SKM-1 (cell line): ENCODE data around the gene TGFB3.
"Not testable (repeated sequence)": the region's sequence is repeated elsewhere in the genome, so short reads cannot be mapped to it uniquely, and the experiment has no call there.

Experiments
- DNase-seq: peaks from one replicate; lab custom pipeline; 2025; ENCODE audit not compliant: unreplicated experiment; lab: John Stamatoyannopoulos, UW

Gene TGFB3

DNA sequence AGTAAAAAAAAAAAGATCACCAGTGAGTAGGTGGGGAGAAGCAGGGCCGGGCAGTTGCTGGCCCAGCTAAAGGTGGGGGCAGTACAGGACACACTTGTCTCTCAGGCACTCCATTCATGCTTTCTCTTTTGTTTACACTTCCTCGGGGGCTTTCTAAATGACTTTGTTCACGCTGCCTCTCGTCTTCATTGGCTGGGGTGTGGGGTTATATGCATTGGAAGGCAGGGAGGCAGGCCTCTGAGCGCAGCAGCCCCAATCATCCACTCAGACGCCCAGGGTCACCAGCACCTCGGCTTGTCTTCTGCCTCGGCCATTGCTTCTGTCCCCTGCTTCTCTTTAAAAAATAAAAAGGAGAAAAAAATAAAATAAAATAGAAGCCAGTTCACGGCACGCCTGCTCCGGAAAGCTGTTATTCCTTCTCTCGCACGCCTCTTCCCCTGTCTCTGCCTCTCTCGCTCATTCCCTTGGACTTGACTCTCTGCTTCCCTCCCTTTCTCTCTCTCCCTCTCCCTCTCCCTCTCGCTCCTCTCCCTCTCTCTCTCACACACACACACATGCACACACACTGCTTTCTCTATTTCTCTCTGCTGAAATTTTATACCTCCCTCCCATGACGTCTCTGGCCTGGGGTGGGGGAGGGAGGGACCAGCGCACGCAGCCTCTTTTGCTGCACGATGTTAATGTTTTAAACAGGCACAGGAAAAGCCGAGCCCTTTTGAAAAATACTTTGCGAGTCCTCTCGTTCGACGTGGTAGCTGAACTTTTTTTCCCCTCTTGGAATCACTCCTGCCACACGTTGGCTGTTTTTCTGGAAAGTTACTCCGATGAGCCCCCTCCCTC is at the start of gene TGFB3:
TSS of gene TGFB3 (minus strand) at position 570 of the 840 bp plus-strand sequence. CDS start 1,102 bp downstream, outside the sequence.
- DNase-seq: peak; percentile 6

DNA sequence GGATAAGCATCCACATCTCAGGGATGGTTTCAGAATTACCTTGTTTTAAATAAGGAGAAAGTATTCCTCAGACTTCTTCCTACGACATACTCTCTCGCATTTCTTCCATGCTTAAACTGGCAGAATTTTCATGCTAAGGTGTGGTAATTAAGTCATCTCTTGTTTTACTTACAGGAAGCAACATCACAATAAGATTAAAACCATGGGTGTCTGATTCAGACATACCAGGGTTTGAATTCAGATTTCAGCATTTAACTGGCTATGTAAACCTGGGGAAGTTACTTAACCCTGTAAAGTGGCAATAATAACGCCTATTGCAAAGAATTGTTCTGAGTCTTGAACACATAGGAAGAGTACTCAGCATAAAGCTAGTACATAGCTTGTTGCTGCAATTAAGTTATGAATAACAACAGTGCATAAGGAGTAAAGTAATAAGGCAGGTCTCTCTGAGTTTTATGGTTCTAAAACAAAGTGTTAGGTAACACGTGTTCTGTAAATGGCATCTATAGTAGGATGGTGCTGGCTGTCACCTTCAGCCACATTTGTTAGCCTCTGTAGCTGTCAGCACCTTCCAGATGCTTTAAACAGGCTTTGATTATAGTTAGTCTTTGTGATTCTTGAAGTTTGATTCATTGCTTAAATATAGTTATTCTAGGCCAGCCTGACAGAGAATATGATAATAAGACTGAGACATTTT is 42.6 kb upstream of the TGFB3 start:
- no peak for DNase-seq

DNA sequence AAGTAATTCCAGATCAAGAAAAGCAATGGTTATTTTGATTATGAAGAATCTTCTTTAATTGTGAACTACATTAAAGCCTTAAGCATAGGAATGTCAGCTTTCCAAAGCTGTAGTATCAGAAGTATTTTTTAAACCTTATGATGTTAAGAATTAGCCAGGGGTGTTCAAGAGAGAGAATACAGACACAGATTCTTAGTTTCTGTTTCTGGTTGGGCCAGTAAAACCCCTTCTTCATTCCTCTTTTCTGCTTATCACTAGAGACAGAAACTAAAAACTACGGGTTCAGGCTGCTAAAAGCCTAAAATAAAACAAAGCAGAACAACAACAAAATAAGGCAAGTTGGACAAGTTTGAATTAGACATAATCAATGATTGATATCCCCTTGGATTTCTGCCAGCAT is 42.0 kb upstream of the TGFB3 start:
- DNase-seq: no peak

DNA sequence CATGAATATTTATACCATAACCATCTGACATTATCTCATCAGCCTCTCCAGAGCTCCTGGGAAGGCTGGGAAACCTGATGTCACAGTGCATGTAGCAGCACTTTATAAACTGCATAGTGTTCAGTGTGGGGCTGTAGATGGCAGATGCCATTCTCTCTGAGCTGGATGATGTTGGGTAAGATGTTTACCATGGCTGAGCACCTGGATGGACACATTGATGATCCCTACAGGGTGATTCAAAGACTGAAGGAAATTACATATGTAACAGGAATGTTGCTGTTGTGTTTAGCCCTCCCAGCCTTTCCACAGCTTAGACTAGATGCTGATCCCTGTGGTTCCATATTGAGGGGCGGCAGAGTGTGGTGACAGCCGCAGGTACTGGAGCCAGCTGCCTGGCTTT is 41.2 kb upstream of the TGFB3 start:
- DNase-seq: no peak

DNA sequence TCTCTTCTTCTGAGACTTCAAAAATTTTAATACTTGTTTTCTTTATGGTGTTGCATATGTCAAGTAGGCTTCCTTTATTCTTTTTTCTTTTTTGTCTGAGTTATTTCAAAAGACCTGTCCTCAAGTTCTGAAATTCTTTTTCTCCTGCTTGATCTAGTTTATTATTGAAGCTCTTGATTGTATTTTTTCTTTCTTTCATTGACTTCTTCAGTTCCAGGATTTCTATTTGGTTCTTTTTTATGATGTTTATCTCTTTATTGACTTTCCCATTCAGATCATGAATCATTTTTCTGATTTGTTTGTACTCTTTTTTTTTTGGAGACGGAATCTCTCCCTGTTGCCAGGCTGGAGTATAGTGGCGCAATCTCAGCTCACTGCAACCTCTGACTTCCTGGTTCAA is 37.9 kb upstream of the TGFB3 start:
- no peak for DNase-seq

DNA sequence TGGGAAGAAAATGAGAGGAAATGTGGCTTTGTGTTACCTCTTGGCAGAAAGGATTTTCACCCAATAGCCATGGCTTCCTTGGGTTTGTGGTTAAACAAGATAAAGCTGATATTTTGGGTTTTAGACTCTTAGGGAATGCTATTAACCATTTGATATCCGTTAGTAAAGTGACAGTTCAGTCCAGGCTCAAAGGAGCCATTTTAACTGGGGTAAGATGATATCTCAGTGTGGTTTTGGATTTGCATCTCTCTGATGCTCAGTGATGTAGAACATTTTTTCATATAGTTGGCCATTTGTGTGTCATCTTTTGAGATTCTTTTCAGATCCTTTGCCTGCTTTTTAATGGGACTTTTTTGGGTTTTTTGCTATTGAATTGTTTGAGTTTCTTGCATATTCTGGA is 33.9 kb upstream of the TGFB3 start:
- DNase-seq: no peak

DNA sequence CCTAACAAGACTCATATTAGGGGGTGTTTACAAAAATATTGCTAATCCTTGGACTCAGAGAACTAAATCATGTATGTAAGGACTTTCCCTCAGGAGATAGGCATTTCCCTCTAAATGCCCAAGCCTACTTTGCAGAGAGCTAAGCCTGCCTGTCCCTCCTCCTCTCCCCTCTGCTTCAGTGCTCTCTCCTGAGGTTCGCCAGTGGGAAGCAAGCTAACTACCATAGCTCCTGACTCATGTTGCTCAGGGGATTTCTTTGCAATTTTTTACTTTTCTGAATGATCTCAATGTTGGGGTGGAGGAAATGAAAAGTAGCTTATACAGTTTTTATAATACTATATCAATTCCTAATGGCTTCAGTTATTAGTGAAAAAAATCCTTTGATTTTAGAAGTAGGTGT is 33.4 kb upstream of the TGFB3 start:
- DNase-seq: no peak

DNA sequence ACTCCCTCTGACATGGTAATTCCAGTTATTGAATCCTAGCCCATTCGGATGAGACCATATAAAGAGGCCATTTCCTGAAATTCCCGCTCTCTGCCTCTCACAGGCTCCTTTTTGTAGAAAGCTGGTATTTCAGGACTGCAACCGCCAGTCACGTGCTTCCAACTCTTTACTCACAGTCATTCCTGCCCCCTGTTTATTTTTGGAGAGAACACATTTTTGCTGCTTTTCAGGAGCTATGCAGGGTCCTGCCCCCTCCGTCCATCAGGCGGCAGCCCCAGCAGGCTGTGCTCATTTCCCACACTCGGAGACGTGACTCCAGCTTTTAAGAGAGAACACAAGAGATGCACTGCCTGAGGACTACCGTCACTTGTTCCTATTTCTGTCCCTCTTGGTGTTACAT is 30.6 kb upstream of the TGFB3 start:
- no peak for DNase-seq

DNA sequence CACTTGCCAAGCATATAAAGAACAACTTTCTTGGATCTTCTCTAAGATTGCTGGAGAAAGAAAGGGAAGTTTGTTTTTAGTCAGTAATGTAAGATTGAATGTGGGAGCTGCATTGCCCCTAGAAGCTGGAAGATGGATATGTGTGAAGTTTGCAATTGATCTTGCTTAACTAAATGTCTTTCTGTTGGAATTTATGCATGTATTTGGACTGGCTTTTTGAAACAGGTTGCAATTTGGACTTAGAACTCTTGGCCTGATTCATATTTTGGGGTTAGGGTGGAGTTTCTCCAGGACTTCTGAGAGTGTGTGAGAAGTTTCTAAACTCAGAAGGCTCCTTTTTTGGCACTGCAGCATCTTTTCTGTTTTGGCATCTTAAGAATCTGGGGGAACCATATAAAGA is 30.1 kb upstream of the TGFB3 start:
- DNase-seq: no peak

DNA sequence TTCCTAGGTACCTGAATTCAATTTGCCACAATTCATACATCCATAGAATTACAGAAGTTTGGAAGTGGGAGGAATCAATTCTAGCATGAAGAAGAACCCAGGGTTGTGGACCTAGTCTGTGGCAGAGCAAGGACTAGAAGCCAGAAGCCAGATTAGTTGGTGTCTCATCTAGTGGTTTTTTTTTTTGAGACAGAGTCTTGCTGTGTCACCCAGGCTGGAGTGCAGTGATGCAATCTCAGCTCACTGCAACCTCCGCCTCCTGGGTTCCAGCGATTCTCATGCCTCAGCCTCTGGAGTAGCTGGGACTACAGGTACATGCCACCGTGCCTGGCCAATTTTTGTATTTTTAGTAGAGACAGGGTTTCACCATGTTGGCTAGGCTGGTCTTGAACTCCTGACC is 27.8 kb upstream of the TGFB3 start:
- not testable (repeated sequence) for DNase-seq

DNA sequence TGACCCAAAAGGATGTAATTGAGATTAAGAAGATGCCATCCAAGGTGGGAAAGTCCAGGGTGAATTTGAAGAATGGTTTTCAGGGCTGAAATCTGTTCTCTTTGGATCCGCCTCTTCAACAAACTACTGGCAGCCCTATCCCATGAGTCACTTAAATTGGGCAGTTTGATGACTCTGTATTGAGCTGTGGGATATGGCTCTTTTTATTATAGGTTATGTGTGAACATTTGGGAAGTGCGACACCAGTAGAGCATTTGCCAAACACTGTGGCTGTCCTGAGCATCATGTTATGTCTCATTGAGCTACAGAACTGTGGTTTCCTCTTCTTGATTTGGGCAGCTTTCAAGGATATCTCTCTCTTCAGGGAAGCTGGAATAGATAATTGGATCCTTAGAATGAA is 26.1 kb upstream of the TGFB3 start:
- DNase-seq: no peak

DNA sequence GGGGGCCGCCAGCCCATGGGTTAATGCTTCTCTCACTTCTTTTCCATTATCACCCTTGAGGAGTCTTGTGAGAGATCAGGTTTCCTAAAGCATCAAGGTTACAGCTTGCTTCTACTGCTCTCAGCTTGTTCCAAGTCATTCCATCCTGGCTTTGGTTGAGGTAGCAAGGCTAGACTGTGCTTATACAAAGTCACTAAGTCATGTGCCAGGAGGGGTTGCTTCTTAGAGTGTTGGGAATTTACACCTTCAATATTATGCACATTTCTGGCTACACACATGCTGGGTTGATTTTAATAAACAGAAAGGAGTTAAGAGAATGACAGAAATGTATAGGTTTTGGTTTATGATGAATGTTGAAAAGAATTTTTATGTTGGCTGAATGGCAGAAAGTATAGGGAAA is 25.6 kb upstream of the TGFB3 start:
- DNase-seq: no peak

DNA sequence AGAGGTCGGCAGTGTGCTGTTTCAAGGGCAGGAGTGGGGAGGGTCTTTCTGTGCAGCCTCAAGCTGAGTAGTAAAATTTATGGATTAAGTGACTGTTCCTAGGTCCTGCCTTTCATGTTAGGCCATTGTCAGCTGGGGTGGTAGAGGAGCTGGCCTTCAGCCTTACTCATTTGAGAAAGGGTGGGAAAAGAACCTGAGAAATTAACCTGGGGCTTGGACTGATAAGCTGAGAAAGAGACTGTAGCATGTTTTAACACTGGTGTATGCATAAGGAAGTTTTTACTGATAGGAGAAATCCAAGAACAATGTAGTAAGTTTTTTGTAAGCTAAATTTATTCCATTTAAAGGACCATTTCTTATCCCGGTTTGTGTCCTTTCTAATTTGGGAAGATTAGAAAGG is 24.5 kb upstream of the TGFB3 start:
- no peak for DNase-seq

DNA sequence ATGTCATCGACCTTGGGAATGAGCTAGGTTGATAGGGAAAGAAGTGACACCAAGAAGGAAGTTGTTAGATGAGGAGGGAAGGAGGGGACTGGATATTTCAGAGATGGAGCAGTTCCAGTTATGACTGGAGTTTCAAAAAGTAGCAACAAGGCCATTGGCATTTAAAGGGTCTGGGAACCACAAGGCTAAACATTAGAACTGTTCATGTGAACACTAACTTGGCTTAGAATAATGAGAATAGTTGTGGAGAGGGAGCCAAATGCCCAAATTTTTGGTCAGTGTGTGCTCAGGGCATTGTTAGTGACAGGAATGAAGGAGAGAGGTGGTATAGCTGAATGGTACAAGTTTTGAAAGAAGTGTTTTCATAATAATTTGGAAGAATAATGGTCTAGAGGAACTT is 20.6 kb upstream of the TGFB3 start:
- DNase-seq: no peak

DNA sequence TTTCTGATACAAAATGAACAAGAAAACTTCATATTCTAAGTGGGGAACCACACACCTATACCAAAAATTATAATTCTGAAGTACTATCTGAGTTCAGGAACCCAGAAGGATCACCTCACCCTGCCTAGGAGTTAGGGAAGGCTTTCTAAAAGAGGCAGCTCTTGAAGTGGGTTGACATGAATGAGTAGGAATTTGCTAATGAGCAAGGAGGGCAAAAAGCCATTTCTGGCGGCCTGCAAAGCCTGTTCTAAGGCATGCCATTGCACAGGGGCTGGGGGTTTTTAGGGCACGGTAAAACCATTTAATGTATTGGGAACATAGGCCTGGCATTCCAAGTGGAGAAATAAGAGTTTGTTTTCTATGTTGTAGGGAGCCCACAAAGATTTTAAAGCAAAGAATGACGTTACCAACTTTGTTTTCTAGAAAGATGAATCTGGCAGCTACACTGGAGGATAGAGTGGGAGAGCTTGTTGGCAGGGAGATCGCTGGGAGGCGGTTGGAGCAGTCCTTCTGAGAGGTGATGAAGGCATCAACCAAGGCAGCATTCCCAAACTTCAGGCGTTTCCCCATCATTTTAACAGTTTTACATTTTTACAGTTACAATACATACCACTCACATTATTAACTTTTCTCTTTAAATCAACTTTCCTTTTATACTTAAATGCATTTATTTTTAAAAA is 17.9 kb upstream of the TGFB3 start:
- no peak for DNase-seq

DNA sequence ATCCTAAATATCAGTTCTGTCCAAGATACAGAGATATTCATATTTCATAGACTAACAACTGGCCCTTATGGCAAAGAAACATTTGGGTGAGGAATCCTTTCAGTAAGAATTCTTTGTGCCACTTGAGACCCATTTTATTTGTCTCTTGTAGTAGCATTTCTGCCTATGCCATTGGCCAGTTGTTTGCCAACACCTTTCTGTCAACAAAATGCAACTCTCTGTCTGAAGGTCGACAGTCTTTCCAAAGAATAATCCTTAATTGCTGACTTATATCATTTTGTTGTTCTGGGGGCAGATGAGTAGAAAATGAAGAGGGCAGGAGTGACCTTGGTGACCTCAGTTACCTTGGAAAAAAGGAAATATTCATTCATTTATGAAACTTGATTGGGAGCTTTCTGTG is 14.7 kb upstream of the TGFB3 start:
- DNase-seq: no peak

DNA sequence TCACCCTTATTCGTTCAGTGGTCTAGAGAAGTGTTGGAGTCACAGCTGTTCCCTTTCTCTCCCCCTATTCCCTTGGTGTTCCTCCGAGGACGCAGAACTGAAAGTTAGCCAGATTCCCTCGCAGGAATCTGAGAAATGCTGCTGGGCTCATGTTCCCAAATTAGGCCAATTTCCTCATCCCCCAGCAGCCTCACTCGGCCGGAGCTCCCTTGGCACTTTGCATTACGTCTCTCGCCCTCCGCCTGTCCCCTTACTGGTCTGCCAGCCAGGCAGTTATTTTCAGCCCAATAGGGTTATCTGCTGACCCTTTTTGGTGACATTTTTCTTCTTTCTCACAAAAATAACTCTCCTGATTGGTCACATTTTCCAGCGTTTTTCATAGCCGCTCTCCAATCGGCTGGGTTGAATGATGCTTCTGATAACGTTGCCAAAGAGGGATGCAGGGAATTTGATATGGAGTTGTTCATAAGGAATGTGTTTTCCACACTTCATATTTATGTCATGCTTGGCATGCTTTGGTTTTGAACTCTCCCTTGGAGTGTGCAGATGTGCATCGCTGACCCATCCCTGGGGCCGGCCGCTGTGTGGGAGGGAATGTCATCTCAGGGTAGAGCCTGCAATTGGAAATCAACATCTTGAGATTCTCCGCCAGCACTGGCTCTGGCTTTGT is 13.7 kb upstream of the TGFB3 start:
- no peak for DNase-seq

DNA sequence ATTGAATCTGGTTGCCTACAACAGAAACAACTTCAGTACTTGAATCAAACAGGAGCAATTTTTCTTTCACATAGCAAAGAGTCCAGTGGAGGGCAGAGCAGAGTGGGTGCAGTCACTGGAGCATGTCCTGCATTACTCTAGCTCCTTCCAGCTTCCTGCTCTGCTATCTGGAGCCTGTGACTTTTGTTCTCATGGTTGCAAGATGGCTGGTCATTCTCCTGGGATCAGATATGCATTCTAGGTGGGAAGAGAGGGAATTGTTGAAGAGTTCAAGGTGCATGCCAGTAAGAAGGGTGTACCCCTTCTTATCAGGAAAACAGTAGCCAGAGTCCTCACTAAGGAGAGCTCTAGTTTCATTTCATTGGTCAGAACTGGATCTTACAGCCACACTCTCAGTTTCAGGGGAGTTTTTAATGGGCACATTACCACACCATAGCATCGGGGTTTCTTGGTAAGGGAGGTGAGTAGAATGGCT is 11.8 kb upstream of the TGFB3 start:
- DNase-seq: no peak

DNA sequence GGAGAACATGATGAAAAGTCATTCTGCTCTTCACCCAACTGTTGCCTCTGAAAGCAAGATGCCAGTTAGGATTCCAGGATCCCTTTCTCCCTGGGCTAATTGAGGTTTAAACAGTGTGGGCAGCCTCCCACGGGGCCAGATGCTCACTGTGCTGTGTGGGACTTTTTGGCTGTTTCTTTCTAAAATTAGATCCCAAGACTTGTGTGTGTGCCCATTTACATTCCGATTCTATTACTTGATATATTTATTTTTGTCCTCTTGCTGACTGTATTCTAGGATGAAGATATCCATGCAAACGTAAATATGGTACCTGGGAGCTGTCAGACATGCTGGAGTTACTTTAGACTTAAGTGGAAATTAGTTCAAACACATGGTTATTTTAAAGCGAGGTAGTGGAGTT is 10.0 kb upstream of the TGFB3 start:
- DNase-seq: no peak

DNA sequence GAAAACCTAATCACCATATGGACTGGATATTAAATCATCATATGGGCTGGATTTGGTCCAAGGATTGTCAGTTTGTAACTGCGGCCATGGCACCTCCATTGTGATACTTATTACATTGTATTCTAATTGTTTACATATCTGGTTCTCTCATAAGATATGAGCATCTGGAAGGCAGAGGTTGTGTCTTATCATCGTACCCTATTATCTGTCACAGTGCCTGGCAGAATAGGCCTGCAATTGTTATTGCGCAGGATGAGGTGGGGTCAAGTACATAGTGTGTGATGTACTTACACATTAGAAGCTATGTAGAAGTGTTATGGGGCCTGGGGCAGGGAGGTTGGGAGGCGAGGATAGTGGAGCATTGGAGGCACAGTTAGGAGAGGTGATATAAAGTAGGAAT is 8.5 kb upstream of the TGFB3 start:
- DNase-seq: no peak

DNA sequence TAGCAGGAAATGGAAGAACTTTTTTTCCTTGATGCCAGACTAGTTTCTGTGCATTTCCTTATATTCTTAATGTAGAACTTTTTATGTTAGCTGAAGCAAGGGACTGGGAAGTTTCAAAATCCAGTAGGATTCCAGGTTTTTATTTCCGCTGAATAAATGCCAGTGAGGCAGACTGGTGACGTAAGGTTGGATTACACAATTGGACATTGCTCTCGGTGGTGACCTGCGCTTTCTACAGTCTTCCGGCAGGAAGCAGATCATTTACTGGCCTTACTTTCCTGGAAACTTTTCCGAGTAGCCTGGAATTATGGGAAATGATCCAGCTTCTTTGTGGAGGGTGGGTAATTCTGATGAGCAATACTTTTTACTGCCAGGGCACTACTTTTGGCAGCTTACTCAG is 7.3 kb upstream of the TGFB3 start:
- no peak for DNase-seq
